GM18873 (cell line): ENCODE measurements around the gene IQCC.

ENCODE experiments used
- ATAC-seq: cut with Tn5 transposase; IDR thresholded peaks from one replicate; pipeline ENCODE4 v1.9.1; 2021; ENCODE audit warnings: mild to moderate bottlenecking, moderate library complexity, moderate number of reproducible peaks; ENCODE audit not compliant: unreplicated experiment, low FRiP score

The IQCC gene

DNA sequence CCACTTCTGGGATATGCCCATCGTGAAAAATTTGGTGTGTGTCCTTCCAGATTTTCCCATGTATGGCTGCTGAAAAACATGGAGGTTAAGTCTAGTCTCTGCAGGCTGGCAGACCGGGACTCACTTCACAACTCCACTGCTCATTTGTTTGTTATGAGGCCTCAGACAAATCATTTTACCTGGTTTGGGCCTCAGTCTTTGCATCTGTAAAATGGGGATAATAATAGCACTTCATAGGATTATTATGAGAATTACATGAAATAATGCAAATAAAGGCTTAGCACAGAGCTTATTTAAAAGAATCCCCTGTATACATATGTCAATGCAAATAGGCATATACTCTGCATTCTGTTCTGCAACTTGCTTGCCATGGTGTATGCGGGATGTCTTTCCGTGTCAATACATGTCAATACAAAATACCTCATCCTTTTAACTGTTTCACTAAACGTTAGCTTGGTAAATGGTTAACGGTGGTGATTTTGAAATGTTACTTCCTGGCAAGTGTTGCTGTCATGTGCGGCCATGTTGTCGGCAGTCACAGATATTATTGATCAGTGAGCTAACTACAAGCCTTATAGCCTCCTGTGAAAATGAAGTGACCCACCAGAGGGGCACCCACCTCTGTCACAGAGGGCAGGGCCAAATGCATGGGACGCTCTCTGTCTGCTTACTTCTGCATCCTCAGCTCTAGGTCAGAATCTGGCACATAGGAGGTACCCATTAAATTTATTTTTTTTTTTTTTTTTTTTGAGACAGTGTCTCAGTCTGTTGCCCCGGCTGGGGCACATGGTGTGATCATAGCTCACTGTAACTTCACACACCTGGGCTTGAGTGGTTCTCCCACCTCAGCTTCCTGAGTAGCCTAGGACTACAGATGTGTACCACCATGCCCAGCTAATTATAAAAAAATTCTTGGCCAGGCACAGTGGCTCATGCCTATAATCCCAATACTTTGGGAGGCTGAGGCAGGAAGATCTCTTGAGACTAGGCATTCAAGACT is 49.9 kb downstream of the IQCC start:
- no peak for ATAC-seq

DNA sequence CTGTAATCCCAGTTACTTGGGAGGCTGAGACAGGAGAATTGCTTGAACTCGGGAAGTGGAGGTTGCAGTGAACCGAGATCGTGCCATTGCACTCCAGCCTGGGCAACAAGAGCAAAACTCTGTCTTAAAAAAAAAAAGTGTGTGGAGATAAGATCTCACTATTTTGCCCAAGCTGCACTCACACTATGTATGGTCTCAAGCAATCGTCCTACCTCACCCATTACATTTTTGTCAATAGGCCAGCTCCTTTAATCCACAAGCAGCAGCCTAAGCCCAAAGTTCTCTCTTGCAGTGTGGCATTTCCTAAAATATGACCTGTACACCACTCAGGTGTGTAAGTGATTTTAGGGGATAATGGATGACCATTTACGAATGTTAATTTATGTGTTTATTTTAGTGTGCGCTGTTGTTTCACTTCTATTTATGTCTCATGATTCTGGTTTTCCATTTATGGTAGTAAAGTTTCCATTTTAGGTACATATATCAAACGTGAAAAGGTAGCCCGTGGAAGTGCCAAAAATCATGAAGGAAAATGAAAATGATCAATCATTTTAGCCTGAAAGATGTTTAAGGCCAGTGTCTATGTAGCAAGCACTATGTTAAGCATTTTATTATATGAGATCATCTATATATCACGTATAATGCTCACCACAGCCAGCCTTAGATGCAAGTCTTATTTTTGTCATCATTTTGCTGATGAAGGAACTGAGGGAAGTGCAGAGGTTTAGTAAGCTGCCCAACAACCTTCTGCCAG is 51.2 kb downstream of the IQCC start:
- no peak for ATAC-seq

DNA sequence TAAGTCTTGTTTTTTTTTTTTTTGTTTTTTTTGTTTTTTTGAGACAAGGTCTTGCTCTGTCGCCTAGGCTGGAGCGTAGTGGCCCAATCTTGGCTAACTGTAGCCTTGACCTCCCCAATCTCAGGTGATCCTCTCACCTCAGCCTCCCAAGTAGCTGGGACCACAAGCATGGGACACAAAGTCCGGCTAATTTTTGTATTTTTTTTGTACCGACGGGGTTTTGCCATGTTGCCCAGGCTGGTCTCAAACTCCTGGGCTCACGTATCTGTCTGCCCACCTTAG is 51.7 kb downstream of the IQCC start:
- ATAC-seq, result no peak
